OCI-LY7 (cell line): ENCODE data around the gene STK4. TPM values are rescaled to one million over a fixed set of nuclear protein-coding genes. Genes with fewer than 3 reads are reported as not detected.

Experiments
- BruUV-seq: library from RNA; stranded (reverse); fragments of 400-500 nt; replicated peaks from 2 replicates; lab custom pipeline; 2021; lab: Mats Ljungman, UMichigan
- CTCF ChIA-PET: fragments of 300-600 bp; sonication (Branson Sonifier 250); formaldehyde crosslinking; loops from one replicate; lab custom pipeline; 2022; ENCODE audit warnings: antibody characterized with exemption; ENCODE audit not compliant: unreplicated experiment; lab: Charles Lee
- POLR2A ChIA-PET: fragments of 300-600 bp; sonication (Branson Sonifier 250); formaldehyde crosslinking; loops from one replicate; lab custom pipeline; 2022; ENCODE audit warnings: antibody characterized with exemption; lab: Charles Lee
- DNase-seq: peaks from one replicate; pipeline ENCODE4 v3.0.0-alpha.2; 2015; ENCODE audit warnings: low spot score
- H2AFZ ChIP-seq: fragments of 200-600 bp; sonication (generic), shearing (Covaris generic); 2 replicates; pipeline ENCODE4 v1.6.1; 2014; ENCODE audit warnings: mild to moderate bottlenecking, antibody characterized with exemption, low read length, moderate library complexity
- H3K27ac ChIP-seq: fragments of 200-600 bp; sonication (generic); 2 replicates; pipeline ENCODE4 v1.5.1; 2014; ENCODE audit warnings: mixed run types, low read depth, mild to moderate bottlenecking, moderate library complexity, low read length, inconsistent platforms; ENCODE audit not compliant: poor library complexity, severe bottlenecking
- H3K36me3 ChIP-seq: fragments of 200-600 bp; sonication (generic); 2 replicates; pipeline ENCODE4 v1.6.1; 2014; ENCODE audit warnings: mild to moderate bottlenecking, antibody characterized with exemption, low read length, moderate library complexity, mixed read lengths; ENCODE audit not compliant: insufficient read depth
- H3K4me1 ChIP-seq: fragments of 200-600 bp; sonication (generic); 2 replicates; pipeline ENCODE4 v1.5.1; 2014; ENCODE audit warnings: mild to moderate bottlenecking, low read length; ENCODE audit not compliant: insufficient read depth, poor library complexity, severe bottlenecking
- H3K4me2 ChIP-seq: fragments of 200-600 bp; sonication (generic); 2 replicates; pipeline ENCODE4 v1.6.1; 2014; ENCODE audit warnings: mild to moderate bottlenecking, low read length
- H3K4me3 ChIP-seq: fragments of 200-600 bp; sonication (generic); 2 replicates; pipeline ENCODE4 v1.5.1; 2014; ENCODE audit warnings: mild to moderate bottlenecking, low read depth, low read length; ENCODE audit not compliant: poor library complexity, severe bottlenecking
- H3K79me2 ChIP-seq: fragments of 200-600 bp; sonication (generic); 2 replicates; pipeline ENCODE4 v1.6.1; 2016; ENCODE audit warnings: low read depth, mild to moderate bottlenecking, low read length, moderate library complexity, mixed read lengths; ENCODE audit not compliant: insufficient read depth
- H3K9me2 ChIP-seq: fragments of 200-600 bp; sonication (generic); 2 replicates; pipeline ENCODE4 v1.6.1; 2016; ENCODE audit warnings: mild to moderate bottlenecking, low read length, mixed read lengths; ENCODE audit not compliant: insufficient read depth
- H3K9me3 ChIP-seq: fragments of 200-600 bp; sonication (generic); 2 replicates; pipeline ENCODE4 v1.6.1; 2014; ENCODE audit warnings: mild to moderate bottlenecking, mixed run types, low read length, mixed read lengths
- H4K20me1 ChIP-seq: fragments of 200-600 bp; sonication (generic); 2 replicates; pipeline ENCODE4 v1.6.1; 2014; ENCODE audit warnings: mild to moderate bottlenecking, antibody characterized with exemption, low read length, moderate library complexity, mixed read lengths; ENCODE audit not compliant: insufficient read depth
- EZH2phosphoT487 ChIP-seq: fragments of 200-600 bp; sonication (generic); IDR thresholded peaks from 2 replicates; pipeline ENCODE4 v1.6.1; 2018; ENCODE audit warnings: low read depth, borderline replicate concordance, mild to moderate bottlenecking, mixed run types, antibody characterized with exemption, low read length, moderate library complexity, mixed read lengths
- intact Hi-C: fragments of 100-400 bp; cut with micrococcal nuclease; formaldehyde crosslinking; loops from one replicate; pipeline ENCODE4 v1.10.0; 2022; ENCODE audit not compliant: unreplicated experiment
- total RNA-seq, 2 experiments: library from RNA; depleted of rRNA in 1 of 2; stranded (reverse); fragments of >200 nt in 1 of 2; shearing (Covaris generic) in 1 of 2; gene quantifications; 2 replicates each; pipeline ENCODE4 v1.2.3, GENCODE V29; 2014 to 2022
- TF ChIP-seq, protein P1 (sequence below): fragments of 200-600 bp; sonication (generic); conservative IDR thresholded peaks from 2 replicates; pipeline ENCODE4 v1.5.1; 2014; ENCODE audit warnings: mild to moderate bottlenecking, antibody characterized with exemption, low read length, moderate library complexity, mixed read lengths

Gene STK4
- total RNA-seq, 2 experiments from 2014 or later, result 67.9 to 140 TPM

DNA sequence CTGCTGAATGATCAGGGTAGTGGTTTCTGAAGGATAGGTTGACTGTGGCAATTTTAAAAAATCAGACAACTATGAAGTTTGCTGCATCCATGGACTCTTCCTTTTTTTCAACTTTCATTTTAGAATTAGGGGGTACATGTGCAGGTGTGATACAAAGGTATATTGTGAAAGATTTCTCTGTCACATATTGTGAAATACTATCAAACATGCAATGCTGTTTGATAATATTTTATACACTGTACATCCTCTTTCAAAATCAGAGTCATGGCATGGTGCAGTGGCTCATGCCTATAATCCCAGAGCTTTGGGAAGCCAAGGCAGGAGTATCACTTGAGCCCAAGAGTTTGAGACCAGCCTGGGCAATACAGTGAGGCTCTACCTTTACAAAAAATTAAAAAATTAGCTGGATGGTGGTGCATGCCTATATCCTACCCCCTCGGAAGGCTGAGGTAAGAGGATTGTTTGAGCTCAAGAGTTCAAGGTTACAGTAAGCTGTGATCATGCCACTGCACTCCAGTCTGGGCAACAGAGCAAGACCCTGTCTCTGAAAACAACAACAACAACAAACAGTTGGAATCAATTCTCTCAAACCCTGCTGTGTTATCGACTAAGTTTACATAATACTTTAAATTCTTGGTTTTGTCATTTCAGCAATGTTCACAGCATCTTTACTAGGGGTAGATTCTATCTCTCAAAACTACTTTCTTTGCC, 153.4 kb downstream of the STK4 start:
- no peaks in the 10 kb centered on the region for H3K9me3 ChIP-seq
- H3K36me3 ChIP-seq, result no peaks in the 10 kb centered on the region
- H3K4me2 ChIP-seq, result no peak overlapping the region
- H3K79me2 ChIP-seq, result no peaks in the 10 kb centered on the region
- intact Hi-C loops, result no loop called here
- H3K4me3 ChIP-seq, result no peak overlapping the region
- ChIA-PET POLR2A (no interaction called here), CTCF (no interaction called here)
- H3K9me2 ChIP-seq, result no peaks in the 10 kb centered on the region
- H2AFZ ChIP-seq, result no peak overlapping the region
- BruUV-seq, result no TSS peak
- H4K20me1 ChIP-seq, result no peaks in the 10 kb centered on the region
- TF ChIP-seq EZH2phosphoT487, result no peak
- TF ChIP-seq, protein P1, sequence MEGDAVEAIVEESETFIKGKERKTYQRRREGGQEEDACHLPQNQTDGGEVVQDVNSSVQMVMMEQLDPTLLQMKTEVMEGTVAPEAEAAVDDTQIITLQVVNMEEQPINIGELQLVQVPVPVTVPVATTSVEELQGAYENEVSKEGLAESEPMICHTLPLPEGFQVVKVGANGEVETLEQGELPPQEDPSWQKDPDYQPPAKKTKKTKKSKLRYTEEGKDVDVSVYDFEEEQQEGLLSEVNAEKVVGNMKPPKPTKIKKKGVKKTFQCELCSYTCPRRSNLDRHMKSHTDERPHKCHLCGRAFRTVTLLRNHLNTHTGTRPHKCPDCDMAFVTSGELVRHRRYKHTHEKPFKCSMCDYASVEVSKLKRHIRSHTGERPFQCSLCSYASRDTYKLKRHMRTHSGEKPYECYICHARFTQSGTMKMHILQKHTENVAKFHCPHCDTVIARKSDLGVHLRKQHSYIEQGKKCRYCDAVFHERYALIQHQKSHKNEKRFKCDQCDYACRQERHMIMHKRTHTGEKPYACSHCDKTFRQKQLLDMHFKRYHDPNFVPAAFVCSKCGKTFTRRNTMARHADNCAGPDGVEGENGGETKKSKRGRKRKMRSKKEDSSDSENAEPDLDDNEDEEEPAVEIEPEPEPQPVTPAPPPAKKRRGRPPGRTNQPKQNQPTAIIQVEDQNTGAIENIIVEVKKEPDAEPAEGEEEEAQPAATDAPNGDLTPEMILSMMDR, result no peak
- no peak overlapping the region for H3K27ac ChIP-seq
- DNase-seq, result no peak
- H3K4me1 ChIP-seq, result no peaks in the 10 kb centered on the region

DNA sequence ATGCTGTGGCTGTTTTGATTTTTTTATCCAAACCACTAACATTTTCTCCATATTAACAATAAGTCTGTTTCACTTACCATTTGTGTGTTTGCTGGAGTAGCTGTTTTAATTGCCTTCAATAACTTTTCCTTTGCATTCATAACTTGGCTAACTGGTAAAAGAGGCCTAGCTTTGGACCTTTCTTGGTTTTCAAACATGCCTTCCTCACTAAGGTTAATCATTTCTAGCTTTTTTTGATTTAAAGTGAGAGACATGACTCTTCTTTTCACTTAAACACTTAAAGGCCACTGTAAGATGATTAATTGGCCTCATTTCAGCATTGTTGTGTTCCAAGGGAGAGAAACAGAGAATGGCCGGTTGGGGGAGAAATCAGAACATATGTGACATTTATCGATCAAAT, 155.1 kb downstream of the STK4 start:
- ChIA-PET POLR2A (no interaction called here), CTCF (no interaction called here)
- no TSS peak for BruUV-seq
- Histone ChIP-seq H3K27ac (no peak overlapping the region), H3K9me3 (no peaks in the 10 kb centered on the region), H3K4me3 (no peak overlapping the region), H4K20me1 (no peaks in the 10 kb centered on the region), H3K36me3 (no peaks in the 10 kb centered on the region), H3K9me2 (no peaks in the 10 kb centered on the region), H2AFZ (no peak overlapping the region), H3K4me1 (no peaks in the 10 kb centered on the region), H3K79me2 (no peaks in the 10 kb centered on the region), H3K4me2 (no peak overlapping the region)
- no peak for TF ChIP-seq EZH2phosphoT487
- TF ChIP-seq, protein P1, result no peak
- intact Hi-C loops, result no loop called here
- DNase-seq, result no peak

DNA sequence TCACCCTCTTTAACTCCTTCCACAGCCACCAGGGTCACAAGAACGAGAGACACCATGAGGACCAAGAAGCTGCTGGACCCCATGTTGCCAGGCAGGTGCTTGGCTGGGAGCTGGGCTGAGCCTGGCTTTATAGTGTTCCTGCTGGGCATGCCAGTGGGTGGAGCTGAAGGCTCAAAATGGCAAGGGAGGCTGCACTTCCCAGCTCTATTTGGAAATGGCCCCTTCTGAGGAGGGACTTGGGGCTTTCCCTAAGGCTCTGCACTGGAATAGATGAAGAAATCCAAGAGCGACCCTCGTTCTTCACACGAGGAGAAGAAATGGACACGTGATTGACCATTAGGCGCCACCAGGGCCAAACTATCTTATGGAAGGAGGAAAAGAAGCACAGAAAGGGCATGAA, 158.1 kb downstream of the STK4 start, which contains the start of gene WFDC12:
Gene WFDC12, minus strand, starts transcription at position 101 of the 400 bp plus-strand sequence. Its CDS starts 18 bp downstream, at position 83.
- CTCF ChIA-PET, result no interaction called here
- intact Hi-C loops, result no loop called here
- no TSS peak for BruUV-seq

More for the DNA sequence above, 158.1 kb downstream of the STK4 start, which contains the start of gene WFDC12:
- H3K27ac ChIP-seq, result no peak within 1 kb of the TSS
- no peak within 1 kb of the TSS for H3K4me2 ChIP-seq
- POLR2A ChIA-PET, result no interaction called here
- no peaks in the 10 kb centered on the region for H3K79me2 ChIP-seq
- H3K4me3 ChIP-seq, result no peak within 1 kb of the TSS
- no peak within 1 kb of the TSS for H2AFZ ChIP-seq
- H3K9me2 ChIP-seq, result no peaks in the 10 kb centered on the region
- no peaks in the 10 kb centered on the region for H4K20me1 ChIP-seq
- no peaks in the 10 kb centered on the region for H3K9me3 ChIP-seq
- TF ChIP-seq, protein P1, result no peak
- no peak for TF ChIP-seq EZH2phosphoT487
- no peaks in the 10 kb centered on the region for H3K36me3 ChIP-seq
- no peaks in the 10 kb centered on the region for H3K4me1 ChIP-seq
- DNase-seq, result no peak
